Upper lobe of left lung (tissue), 4 donors: ENCODE measurements around the gene GP1BB.

Experiments used
- CTCF ChIP-seq, 6 experiments: fragments of 450-650 bp in 4 of 6; fragments of 200-600 bp in 2 of 6; sonication (generic) in 2 of 6; IDR thresholded peaks; one replicate each; pipeline ENCODE4 v1.5.1; 2016 to 2019; ENCODE audit warnings: antibody characterized with exemption in 6 of 6
- EP300 ChIP-seq, 4 donors: sonication (generic); formaldehyde crosslinking; IDR thresholded peaks; one replicate each; pipeline ENCODE4 v1.5.1; 2017; ENCODE audit warnings: antibody characterized with exemption in 4 of 4, control low read depth in 2 of 4
- POLR2A ChIP-seq, 4 donors: fragments of 450-650 bp; IDR thresholded peaks; one replicate each; pipeline ENCODE4 v1.5.1; 2016 to 2017; ENCODE audit warnings: antibody characterized with exemption in 4 of 4, mild to moderate bottlenecking in 2 of 4

GRCh38 chr22:19680911-19681862 is 42.2 kb upstream of the GP1BB start:
- no peak for TF ChIP-seq CTCF (IDR thresholded peaks at IDR 0.05)
- no peak for TF ChIP-seq POLR2A (IDR thresholded peaks at IDR 0.05)
- no peak for TF ChIP-seq EP300 (IDR thresholded peaks at IDR 0.05)
